ENCODE results near the gene CREBRF. TPM values are rescaled to one million over a fixed set of nuclear protein-coding genes. Genes with fewer than 3 reads are reported as not detected.

Gene CREBRF
- total and polyA plus RNA-seq, 2 of the 8 experiments (the other 6 are each of a cell fraction or from before 2014, with no cell fraction given): 1.2 to 4.7 TPM

- no peak for TF ChIP-seq CHD7 (IDR thresholded peaks at IDR 0.05; ENCODE audit: insufficient replicate concordance, low read length)
- TF ChIP-seq EP300 (IDR thresholded peaks at IDR 0.05; ENCODE audit: borderline replicate concordance in 1 of 2, low read depth in 2 of 2, low read length in 2 of 2): no peak
- TF ChIP-seq EZH2 (IDR thresholded peaks at IDR 0.05; ENCODE audit: low read depth, low read length, severe bottlenecking): no peak
- TF ChIP-seq, protein P1, sequence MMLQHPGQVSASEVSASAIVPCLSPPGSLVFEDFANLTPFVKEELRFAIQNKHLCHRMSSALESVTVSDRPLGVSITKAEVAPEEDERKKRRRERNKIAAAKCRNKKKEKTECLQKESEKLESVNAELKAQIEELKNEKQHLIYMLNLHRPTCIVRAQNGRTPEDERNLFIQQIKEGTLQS (IDR thresholded peaks at IDR 0.05; ENCODE audit: insufficient read depth, low read depth, low read length): no peak
- TF ChIP-seq SUZ12 (IDR thresholded peaks at IDR 0.05; ENCODE audit: low read length): no peak
- TF ChIP-seq NRF1 (IDR thresholded peaks at IDR 0.05; ENCODE audit: low read depth, low read length): no peak
- no peak for TF ChIP-seq BACH1 (IDR thresholded peaks at IDR 0.05; ENCODE audit: low read length)
- TF ChIP-seq USF2 (IDR thresholded peaks at IDR 0.05; ENCODE audit: low read length): no peak
Observed at GRCh38 chr5:173139631-173140030, 83.5 kb downstream of the CREBRF start (continued).

Measured in H1 (cell line).